Neural cell (in vitro differentiated cells): ENCODE data around the gene ATP2B2. TPM values are rescaled to one million over a fixed set of nuclear protein-coding genes. Genes with fewer than 3 reads are reported as not detected.

Experiments used
- H2AFZ ChIP-seq: fragments of 200-600, 300-800 bp; sonication (generic), shearing (Covaris generic); 2 replicates; pipeline ENCODE4 v1.6.0; 2014; ENCODE audit warnings: low read depth, mild to moderate bottlenecking, antibody characterized with exemption, low read length, moderate library complexity
- H3F3A ChIP-seq: fragments of 200-600 bp; shearing (Covaris generic); 2 replicates; pipeline ENCODE4 v1.6.1; 2016; ENCODE audit warnings: mild to moderate bottlenecking, moderate library complexity, mixed read lengths, antibody characterized with exemption, low read length; ENCODE audit not compliant: insufficient read depth, poor library complexity, severe bottlenecking
- H3K27ac ChIP-seq: fragments of 200-600, 300-800 bp; sonication (generic), shearing (Covaris generic); 2 replicates; pipeline ENCODE4 v1.5.1; 2014; ENCODE audit warnings: mild to moderate bottlenecking, low read length, moderate library complexity
- H3K27me3 ChIP-seq: fragments of 300-800, 200-600 bp; sonication (generic), shearing (Covaris generic); 2 replicates; pipeline ENCODE4 v1.6.0; 2014; ENCODE audit warnings: mild to moderate bottlenecking, low read depth, low read length, moderate library complexity; ENCODE audit not compliant: insufficient read depth
- H3K36me3 ChIP-seq: fragments of 300-800, 200-600 bp; sonication (generic), shearing (Covaris generic); 2 replicates; pipeline ENCODE4 v1.5.1; 2014; ENCODE audit warnings: mild to moderate bottlenecking, antibody characterized with exemption, low read length, moderate library complexity; ENCODE audit not compliant: insufficient read depth
- H3K4me2 ChIP-seq: fragments of 300-800, 200-600 bp; sonication (generic), shearing (Covaris generic); 2 replicates; pipeline ENCODE4 v1.6.0; 2014; ENCODE audit warnings: mild to moderate bottlenecking, low read length
- H3K4me3 ChIP-seq: fragments of 300-800, 200-600 bp; sonication (generic), shearing (Covaris generic); 2 replicates; pipeline ENCODE4 v1.5.1; 2014; ENCODE audit warnings: mild to moderate bottlenecking, low read length, moderate library complexity
- H3K79me2 ChIP-seq: fragments of 200-600 bp; shearing (Covaris generic); replicated peaks from 2 replicates; pipeline ENCODE4 v1.6.0; 2014; ENCODE audit warnings: mild to moderate bottlenecking, low read length, moderate library complexity; ENCODE audit not compliant: insufficient read depth
- H3K9ac ChIP-seq: fragments of 300-800, 200-600 bp; sonication (generic), shearing (Covaris generic); 2 replicates; pipeline ENCODE4 v1.6.1; 2016; ENCODE audit warnings: mild to moderate bottlenecking, low read length, mixed read lengths
- H3K9me2 ChIP-seq: fragments of 200-600 bp; shearing (Covaris generic); 2 replicates; pipeline ENCODE4 v1.6.1; 2016; ENCODE audit warnings: mild to moderate bottlenecking, low read length, mixed read lengths; ENCODE audit not compliant: insufficient read depth
- H3K9me3 ChIP-seq: fragments of 200-600, 300-800 bp; sonication (generic), shearing (Covaris generic); 2 replicates; pipeline ENCODE4 v1.6.1; 2016; ENCODE audit warnings: mild to moderate bottlenecking, mixed run types, low read length, moderate library complexity, mixed read lengths
- H4K20me1 ChIP-seq: fragments of 200-600 bp; shearing (Covaris generic); 2 replicates; pipeline ENCODE4 v1.6.1; 2016; ENCODE audit warnings: mild to moderate bottlenecking, mixed run types; ENCODE audit not compliant: insufficient read depth
- CTCF ChIP-seq: fragments of 450-650 bp; IDR thresholded peaks from 2 replicates; pipeline ENCODE4 v1.5.1; 2014; ENCODE audit warnings: antibody characterized with exemption, mild to moderate bottlenecking, moderate library complexity; ENCODE audit not compliant: poor library complexity, severe bottlenecking
- EP300 ChIP-seq: fragments of 450-650 bp; conservative IDR thresholded peaks from 2 replicates; pipeline ENCODE4 v1.6.1; 2014; ENCODE audit warnings: antibody characterized with exemption, mild to moderate bottlenecking, moderate library complexity; ENCODE audit not compliant: poor library complexity, severe bottlenecking
- EZH2 ChIP-seq: fragments of 200-600, 300-800 bp; shearing (Covaris generic), sonication (generic); IDR thresholded peaks from 2 replicates; pipeline ENCODE4 v1.6.1; 2014; ENCODE audit warnings: antibody characterized with exemption, low read length, borderline replicate concordance, mild to moderate bottlenecking; ENCODE audit not compliant: insufficient read depth, poor library complexity, severe bottlenecking
- MXI1 ChIP-seq: fragments of 450-650 bp; conservative IDR thresholded peaks from 2 replicates; pipeline ENCODE4 v1.6.1; 2014; ENCODE audit warnings: antibody characterized with exemption, mild to moderate bottlenecking; ENCODE audit not compliant: poor library complexity, severe bottlenecking
- POLR2AphosphoS5 ChIP-seq: IDR thresholded peaks from 2 replicates; pipeline ENCODE4 v1.6.1; 2012
- RAD21 ChIP-seq: fragments of 450-650 bp; conservative IDR thresholded peaks from 2 replicates; pipeline ENCODE4 v1.6.1; 2014; ENCODE audit warnings: antibody characterized with exemption, mild to moderate bottlenecking, moderate library complexity
- REST ChIP-seq: IDR thresholded peaks from 2 replicates; pipeline ENCODE4 v1.6.1; 2012; ENCODE audit warnings: borderline replicate concordance
- SMC3 ChIP-seq: fragments of 450-650 bp; conservative IDR thresholded peaks from 2 replicates; pipeline ENCODE4 v1.6.1; 2014; ENCODE audit warnings: antibody characterized with exemption, mild to moderate bottlenecking, moderate library complexity; ENCODE audit not compliant: poor library complexity
- TAF1 ChIP-seq: IDR thresholded peaks from 2 replicates; pipeline ENCODE4 v1.6.1; 2012; ENCODE audit warnings: low read depth
- polyA plus RNA-seq: library from polyadenylated mRNA; depleted of rRNA; stranded (reverse); fragments of >200 nt; gene quantifications from 2 replicates; pipeline ENCODE4 v1.2.3, GENCODE V29; 2014

ATP2B2 gene
- polyA plus RNA-seq, 1 donor from 2014 or later, result 8.3 TPM

- H3F3A ChIP-seq, result no peaks in the 10 kb centered on the region
- H3K27ac ChIP-seq, result no peak overlapping the region
- H3K4me3 ChIP-seq, result no peak overlapping the region
- no peaks in the 10 kb centered on the region for H3K79me2 ChIP-seq
- no peaks in the 10 kb centered on the region for H3K9me2 ChIP-seq
- H3K9ac ChIP-seq, result no peak overlapping the region
- TF ChIP-seq TAF1 (no peak), POLR2AphosphoS5 (no peak), CTCF (no peak), EZH2 (no peak), RAD21 (no peak), SMC3 (no peak), MXI1 (no peak), REST (no peak), EP300 (no peak)
- H3K4me2 ChIP-seq, result no peak overlapping the region
- H4K20me1 ChIP-seq, result no peaks in the 10 kb centered on the region
- no peaks in the 10 kb centered on the region for H3K36me3 ChIP-seq
- H3K9me3 ChIP-seq, result no peaks in the 10 kb centered on the region
- no peak overlapping the region for H2AFZ ChIP-seq
- no peaks in the 10 kb centered on the region for H3K27me3 ChIP-seq
Observed at GRCh38 chr3:10354361-10355015, 150.9 kb downstream of the ATP2B2 start.

GRCh38 chr3:10353661-10354360 lies 151.6 kb downstream of the ATP2B2 start:
- no peaks in the 10 kb centered on the region for H3F3A ChIP-seq
- H3K36me3 ChIP-seq, result no peaks in the 10 kb centered on the region
- TF ChIP-seq EP300 (no peak), TAF1 (no peak), RAD21 (no peak), SMC3 (no peak), REST (no peak), CTCF (no peak), EZH2 (no peak), POLR2AphosphoS5 (no peak), MXI1 (no peak)
- no peaks in the 10 kb centered on the region for H3K27me3 ChIP-seq
- H3K9ac ChIP-seq, result no peak overlapping the region
- H3K9me3 ChIP-seq, result no peaks in the 10 kb centered on the region
- no peaks in the 10 kb centered on the region for H4K20me1 ChIP-seq
- no peak overlapping the region for H2AFZ ChIP-seq
- H3K4me2 ChIP-seq, result no peak overlapping the region
- H3K4me3 ChIP-seq, result no peak overlapping the region
- no peaks in the 10 kb centered on the region for H3K9me2 ChIP-seq
- no peaks in the 10 kb centered on the region for H3K79me2 ChIP-seq
- no peak overlapping the region for H3K27ac ChIP-seq
